Kidney epithelial cell (primary cell): Measurements from ENCODE around the gene RPAIN. TPM values are rescaled to one million over a fixed set of nuclear protein-coding genes. Genes with fewer than 3 reads are reported as not detected.

Source experiments
- DNase-seq: peaks from one replicate; pipeline ENCODE4 v3.0.0-alpha.2; 2010; ENCODE audit warnings: low read depth
- H3K27me3 ChIP-seq: 2 replicates; pipeline ENCODE4 v1.6.0; 2011; ENCODE audit warnings: low read length; ENCODE audit not compliant: control insufficient read depth, insufficient read depth
- H3K36me3 ChIP-seq: 2 replicates; pipeline ENCODE4 v1.5.1; 2011; ENCODE audit warnings: low read length; ENCODE audit not compliant: control insufficient read depth, insufficient read depth
- H3K4me3 ChIP-seq: 2 replicates; pipeline ENCODE4 v1.5.1; 2011; ENCODE audit warnings: low read depth, mild to moderate bottlenecking, control low read depth, low read length
- CTCF ChIP-seq: IDR thresholded peaks from 2 replicates; pipeline ENCODE4 v1.5.1; 2011; ENCODE audit warnings: mild to moderate bottlenecking, moderate library complexity, low read length, control low read depth, inconsistent platforms; ENCODE audit not compliant: insufficient read depth, poor library complexity, severe bottlenecking
- total RNA-seq: library from RNA; depleted of rRNA; stranded (reverse); fragments of >200 nt; gene quantifications from 2 replicates; pipeline ENCODE4 v1.2.3, GENCODE V29; 2015

RPAIN gene
- total RNA-seq, 1 donor from 2014 or later = 71.4 TPM

GRCh38 chr17:5408186-5408585 is 11.8 kb upstream of the RPAIN start:
- no peak for DNase-seq
- H3K27me3 ChIP-seq = no peaks in the 10 kb centered on the region
- H3K36me3 ChIP-seq = peaks cover 3% of the 10 kb centered on the region
- no peak for TF ChIP-seq CTCF
- H3K4me3 ChIP-seq = no peak overlapping the region

GRCh38 chr17:5410594-5411272 is 9.2 kb upstream of the RPAIN start:
- Histone ChIP-seq H3K36me3 (peaks cover 3% of the 10 kb centered on the region), H3K4me3 (no peak overlapping the region), H3K27me3 (no peaks in the 10 kb centered on the region)
- no peak for DNase-seq
- TF ChIP-seq CTCF = no peak

- H3K27me3 ChIP-seq = no peaks in the 10 kb centered on the region
- TF ChIP-seq CTCF = no peak
- peak; percentile 72 for DNase-seq
- H3K36me3 ChIP-seq = peaks cover 3% of the 10 kb centered on the region
- no peak overlapping the region for H3K4me3 ChIP-seq
Measured at GRCh38 chr17:5413682-5414081, 6.3 kb upstream of the RPAIN start.

- H3K36me3 ChIP-seq = peaks cover 1% of the 10 kb centered on the region
- DNase-seq = no peak
- no peak overlapping the region for H3K4me3 ChIP-seq
- TF ChIP-seq CTCF = no peak
- H3K27me3 ChIP-seq = no peaks in the 10 kb centered on the region
Measured at GRCh38 chr17:5416901-5417300, 3.1 kb upstream of the RPAIN start.

GRCh38 chr17:5418858-5419355 is 1.1 kb upstream of the RPAIN start:
- H3K4me3 ChIP-seq = peak overlapping the region; percentile 72
- peak; percentile 51 for DNase-seq
- no peaks in the 10 kb centered on the region for H3K36me3 ChIP-seq
- TF ChIP-seq CTCF = no peak
- no peaks in the 10 kb centered on the region for H3K27me3 ChIP-seq
